ENCODE measurements around the gene SSTR5. TPM values are rescaled to one million over a fixed set of nuclear protein-coding genes. Genes with fewer than 3 reads are reported as not detected.

SSTR5 gene
- total and polyA plus RNA-seq, 10 of the 15 experiments (the other 5 are each of a cell fraction or from before 2014, with no cell fraction given), result not detected

GRCh38 chr16:1119129-1119528 lies 46.6 kb downstream of the SSTR5 start:
- Histone ChIP-seq H3K4me2 (ENCODE audit: control insufficient read depth, insufficient read depth) (no peak overlapping the region), H3K79me2 (ENCODE audit: control insufficient read depth, insufficient read depth, low read length) (no peaks in the 10 kb centered on the region), H3K4me1 (ENCODE audit: control insufficient read depth, insufficient read depth, low read length) (no peaks in the 10 kb centered on the region), H3K4me3 (no peak overlapping the region), H3K9me3 (replicated peaks; ENCODE audit: control insufficient read depth, insufficient read depth, low read length) (no peaks in the 10 kb centered on the region), H3K27ac (ENCODE audit: control insufficient read depth, insufficient read depth) (no peak overlapping the region), H4K20me1 (ENCODE audit: control insufficient read depth, insufficient read depth) (no peaks in the 10 kb centered on the region), H2AFZ (ENCODE audit: control insufficient read depth, low read depth, low read length) (no peak overlapping the region), H3K9ac (ENCODE audit: control insufficient read depth, insufficient read depth, low read length) (no peak overlapping the region), H3K36me3 (ENCODE audit: control insufficient read depth in 2 of 2, insufficient read depth in 2 of 2, low read length in 1 of 2) (no peaks in the 10 kb centered on the region), H3K27me3 (replicated peaks in 1 of 2; ENCODE audit: control insufficient read depth in 2 of 2, insufficient read depth in 2 of 2, low read length in 1 of 2) (no peaks in the 10 kb centered on the region)
- POLR2A ChIA-PET, result no interaction called here
- CTCF ChIA-PET, result no interaction called here
- RAD21 ChIA-PET (ENCODE audit: unreplicated experiment), result no interaction called here
- DNase-seq (ENCODE audit: low read depth, low spot score) (no peak), FAIRE-seq (no peak), ATAC-seq (no peak)
- WGBS (ENCODE audit: insufficient coverage, insufficient replicate concordance, low lambda C conversion rate, missing lambda C conversion rate), result 57% methylated on average over 18 of the region's 19 CpGs
- SMC1A ChIA-PET (ENCODE audit: uncharacterized antibody, unreplicated experiment), result no interaction called here
- intact Hi-C loops (cut with micrococcal nuclease; ENCODE audit: unreplicated experiment), result no loop called here
- in situ Hi-C loops (cut with MboI), result no loop called here
- BruUV-seq (replicated peaks), result no TSS peak
- TF ChIP-seq MTA3 (IDR thresholded peaks at IDR 0.05; ENCODE audit: borderline replicate concordance, low read length) (no peak), ZNF622 (IDR thresholded peaks at IDR 0.05) (no peak), ZNF217 (IDR thresholded peaks at IDR 0.05) (no peak), CEBPB (IDR thresholded peaks at IDR 0.05; ENCODE audit: borderline replicate concordance in 1 of 2, low read depth in 2 of 2, low read length in 2 of 2) (no peak), BCL11A (IDR thresholded peaks at IDR 0.05; ENCODE audit: low read depth, low read length) (no peak), CHD2 (IDR thresholded peaks at IDR 0.05; ENCODE audit: borderline replicate concordance, low read depth, low read length) (no peak), SMAD1 (IDR thresholded peaks at IDR 0.05; ENCODE audit: low read depth, partially characterized antibody) (no peak), ZBTB40 (IDR thresholded peaks at IDR 0.05; ENCODE audit: borderline replicate concordance) (no peak), TBL1XR1 (IDR thresholded peaks at IDR 0.05; ENCODE audit: low read depth, low read length) (no peak), MTA2 (IDR thresholded peaks at IDR 0.05; ENCODE audit: low read depth) (no peak), HDAC6 (IDR thresholded peaks at IDR 0.05; ENCODE audit: unreplicated experiment) (no peak)
- TF ChIP-seq, protein P1, sequence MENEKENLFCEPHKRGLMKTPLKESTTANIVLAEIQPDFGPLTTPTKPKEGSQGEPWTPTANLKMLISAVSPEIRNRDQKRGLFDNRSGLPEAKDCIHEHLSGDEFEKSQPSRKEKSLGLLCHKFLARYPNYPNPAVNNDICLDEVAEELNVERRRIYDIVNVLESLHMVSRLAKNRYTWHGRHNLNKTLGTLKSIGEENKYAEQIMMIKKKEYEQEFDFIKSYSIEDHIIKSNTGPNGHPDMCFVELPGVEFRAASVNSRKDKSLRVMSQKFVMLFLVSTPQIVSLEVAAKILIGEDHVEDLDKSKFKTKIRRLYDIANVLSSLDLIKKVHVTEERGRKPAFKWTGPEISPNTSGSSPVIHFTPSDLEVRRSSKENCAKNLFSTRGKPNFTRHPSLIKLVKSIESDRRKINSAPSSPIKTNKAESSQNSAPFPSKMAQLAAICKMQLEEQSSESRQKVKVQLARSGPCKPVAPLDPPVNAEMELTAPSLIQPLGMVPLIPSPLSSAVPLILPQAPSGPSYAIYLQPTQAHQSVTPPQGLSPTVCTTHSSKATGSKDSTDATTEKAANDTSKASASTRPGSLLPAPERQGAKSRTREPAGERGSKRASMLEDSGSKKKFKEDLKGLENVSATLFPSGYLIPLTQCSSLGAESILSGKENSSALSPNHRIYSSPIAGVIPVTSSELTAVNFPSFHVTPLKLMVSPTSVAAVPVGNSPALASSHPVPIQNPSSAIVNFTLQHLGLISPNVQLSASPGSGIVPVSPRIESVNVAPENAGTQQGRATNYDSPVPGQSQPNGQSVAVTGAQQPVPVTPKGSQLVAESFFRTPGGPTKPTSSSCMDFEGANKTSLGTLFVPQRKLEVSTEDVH (IDR thresholded peaks at IDR 0.05; ENCODE audit: low read depth, partially characterized antibody), result no peak
- TF ChIP-seq, protein P2, sequence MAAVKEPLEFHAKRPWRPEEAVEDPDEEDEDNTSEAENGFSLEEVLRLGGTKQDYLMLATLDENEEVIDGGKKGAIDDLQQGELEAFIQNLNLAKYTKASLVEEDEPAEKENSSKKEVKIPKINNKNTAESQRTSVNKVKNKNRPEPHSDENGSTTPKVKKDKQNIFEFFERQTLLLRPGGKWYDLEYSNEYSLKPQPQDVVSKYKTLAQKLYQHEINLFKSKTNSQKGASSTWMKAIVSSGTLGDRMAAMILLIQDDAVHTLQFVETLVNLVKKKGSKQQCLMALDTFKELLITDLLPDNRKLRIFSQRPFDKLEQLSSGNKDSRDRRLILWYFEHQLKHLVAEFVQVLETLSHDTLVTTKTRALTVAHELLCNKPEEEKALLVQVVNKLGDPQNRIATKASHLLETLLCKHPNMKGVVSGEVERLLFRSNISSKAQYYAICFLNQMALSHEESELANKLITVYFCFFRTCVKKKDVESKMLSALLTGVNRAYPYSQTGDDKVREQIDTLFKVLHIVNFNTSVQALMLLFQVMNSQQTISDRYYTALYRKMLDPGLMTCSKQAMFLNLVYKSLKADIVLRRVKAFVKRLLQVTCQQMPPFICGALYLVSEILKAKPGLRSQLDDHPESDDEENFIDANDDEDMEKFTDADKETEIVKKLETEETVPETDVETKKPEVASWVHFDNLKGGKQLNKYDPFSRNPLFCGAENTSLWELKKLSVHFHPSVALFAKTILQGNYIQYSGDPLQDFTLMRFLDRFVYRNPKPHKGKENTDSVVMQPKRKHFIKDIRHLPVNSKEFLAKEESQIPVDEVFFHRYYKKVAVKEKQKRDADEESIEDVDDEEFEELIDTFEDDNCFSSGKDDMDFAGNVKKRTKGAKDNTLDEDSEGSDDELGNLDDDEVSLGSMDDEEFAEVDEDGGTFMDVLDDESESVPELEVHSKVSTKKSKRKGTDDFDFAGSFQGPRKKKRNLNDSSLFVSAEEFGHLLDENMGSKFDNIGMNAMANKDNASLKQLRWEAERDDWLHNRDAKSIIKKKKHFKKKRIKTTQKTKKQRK (IDR thresholded peaks at IDR 0.05; ENCODE audit: low read depth, low read length), result no peak
- TF ChIP-seq, protein P3, sequence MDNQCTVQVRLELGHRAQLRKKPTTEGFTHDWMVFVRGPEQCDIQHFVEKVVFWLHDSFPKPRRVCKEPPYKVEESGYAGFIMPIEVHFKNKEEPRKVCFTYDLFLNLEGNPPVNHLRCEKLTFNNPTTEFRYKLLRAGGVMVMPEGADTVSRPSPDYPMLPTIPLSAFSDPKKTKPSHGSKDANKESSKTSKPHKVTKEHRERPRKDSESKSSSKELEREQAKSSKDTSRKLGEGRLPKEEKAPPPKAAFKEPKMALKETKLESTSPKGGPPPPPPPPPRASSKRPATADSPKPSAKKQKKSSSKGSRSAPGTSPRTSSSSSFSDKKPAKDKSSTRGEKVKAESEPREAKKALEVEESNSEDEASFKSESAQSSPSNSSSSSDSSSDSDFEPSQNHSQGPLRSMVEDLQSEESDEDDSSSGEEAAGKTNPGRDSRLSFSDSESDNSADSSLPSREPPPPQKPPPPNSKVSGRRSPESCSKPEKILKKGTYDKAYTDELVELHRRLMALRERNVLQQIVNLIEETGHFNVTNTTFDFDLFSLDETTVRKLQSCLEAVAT (IDR thresholded peaks at IDR 0.05), result no peak

Data from GM12878 (cell line).